ENCODE results near the gene RAMACL. TPM values are rescaled to one million over a fixed set of nuclear protein-coding genes. Genes with fewer than 3 reads are reported as not detected.
"Not testable (repeated sequence)": the region's sequence is repeated elsewhere in the genome, so short reads cannot be mapped to it uniquely, and the experiment has no call there.

Gene RAMACL
- total RNA-seq, 1 donor from 2014 or later, result 1.4 TPM

GRCh38 chr6:166596776-166597507 is 10.5 kb upstream of the RAMACL start:
- DNase-seq (ENCODE audit: low read depth, low spot score), result no peak

- no peak for DNase-seq (ENCODE audit: low read depth, low spot score)
These were observed 9.5 kb upstream of the RAMACL start for GRCh38 chr6:166595949-166596348.

GRCh38 chr6:166595061-166595780 is 8.7 kb upstream of the RAMACL start:
- DNase-seq (ENCODE audit: low read depth, low spot score), result no peak

DNA sequence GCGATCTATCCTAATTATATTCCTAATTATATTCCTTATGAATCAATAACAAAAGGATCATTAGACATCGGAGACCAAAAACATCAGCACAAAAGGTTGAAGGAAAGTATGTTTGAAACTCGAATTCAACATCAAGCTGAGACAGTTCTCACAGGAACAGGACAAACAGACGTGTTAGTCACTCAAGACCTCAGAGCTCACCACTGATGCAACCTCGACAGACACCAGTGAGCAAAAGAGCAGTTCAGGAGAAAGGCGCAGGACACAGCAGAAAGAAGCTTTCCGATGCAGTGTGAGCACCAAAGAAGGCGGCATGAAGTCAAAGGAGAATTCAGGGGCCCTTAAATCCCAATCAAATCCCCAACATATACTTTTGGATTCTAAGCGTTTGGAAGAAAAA is 6.3 kb upstream of the RAMACL start:
- DNase-seq (ENCODE audit: low read depth, low spot score), result no peak

GRCh38 chr6:166591961-166592520 is 5.6 kb upstream of the RAMACL start:
- no peak for DNase-seq (ENCODE audit: low read depth, low spot score)

- DNase-seq (ENCODE audit: low read depth, low spot score), result no peak
These were observed 4.5 kb upstream of the RAMACL start for GRCh38 chr6:166591026-166591425.

GRCh38 chr6:166589786-166590574 is 3.5 kb upstream of the RAMACL start:
- DNase-seq (ENCODE audit: low read depth, low spot score), result no peak

DNA sequence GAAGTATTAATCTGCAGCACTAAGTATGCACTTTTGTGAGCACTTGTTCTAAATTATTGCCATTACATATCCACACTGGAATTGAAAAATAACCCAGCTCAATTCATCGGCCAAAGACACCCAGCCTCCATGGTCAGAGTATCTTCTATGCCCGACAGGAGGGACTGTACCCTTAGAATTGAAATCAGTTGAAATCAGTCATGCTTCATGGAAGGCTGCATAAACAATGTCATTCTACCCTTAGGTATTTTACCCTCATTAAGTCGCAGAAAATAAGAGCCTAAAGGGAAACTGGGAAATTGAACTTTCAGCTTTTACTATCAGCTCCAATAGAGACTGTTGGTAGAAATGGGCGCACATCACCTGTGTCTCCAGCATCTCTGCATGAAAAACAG is 2.9 kb upstream of the RAMACL start:
- DNase-seq (ENCODE audit: low read depth, low spot score), result no peak

DNA sequence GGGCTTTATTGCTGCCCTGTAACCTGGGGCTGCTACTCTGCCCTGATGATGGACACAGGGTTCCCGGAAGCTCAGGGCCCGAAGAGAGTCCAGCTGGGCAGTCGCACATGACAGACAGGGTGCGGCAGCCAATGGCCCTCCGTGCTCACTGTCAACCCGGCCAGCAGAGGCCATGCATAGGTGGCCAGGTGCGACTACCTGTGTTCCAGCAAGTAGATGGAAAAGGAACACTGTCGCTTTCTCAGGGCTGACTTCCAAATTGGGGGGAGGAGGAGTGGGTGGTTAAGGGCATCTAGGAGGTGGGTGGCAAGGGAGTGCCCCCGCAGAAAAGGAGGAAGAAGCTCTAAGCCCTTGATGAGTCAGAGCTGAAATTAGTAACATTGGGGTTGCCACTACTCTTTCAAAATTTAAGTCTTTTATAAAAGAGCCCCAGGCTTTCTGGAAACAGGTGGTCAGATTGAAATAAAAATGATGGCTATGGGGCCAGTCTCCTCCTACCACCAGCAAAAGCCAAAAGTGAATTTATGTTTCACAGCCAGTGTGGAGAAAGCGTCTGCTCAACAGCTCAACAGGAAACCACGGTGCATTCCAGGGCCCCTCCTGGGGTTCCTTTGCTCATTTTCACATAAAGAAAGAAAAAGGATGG is 2.3 kb upstream of the RAMACL start:
- DNase-seq (ENCODE audit: low read depth, low spot score), result peak; percentile 20

GRCh38 chr6:166587631-166588413 is 1.3 kb upstream of the RAMACL start:
- no peak for DNase-seq (ENCODE audit: low read depth, low spot score)

DNA sequence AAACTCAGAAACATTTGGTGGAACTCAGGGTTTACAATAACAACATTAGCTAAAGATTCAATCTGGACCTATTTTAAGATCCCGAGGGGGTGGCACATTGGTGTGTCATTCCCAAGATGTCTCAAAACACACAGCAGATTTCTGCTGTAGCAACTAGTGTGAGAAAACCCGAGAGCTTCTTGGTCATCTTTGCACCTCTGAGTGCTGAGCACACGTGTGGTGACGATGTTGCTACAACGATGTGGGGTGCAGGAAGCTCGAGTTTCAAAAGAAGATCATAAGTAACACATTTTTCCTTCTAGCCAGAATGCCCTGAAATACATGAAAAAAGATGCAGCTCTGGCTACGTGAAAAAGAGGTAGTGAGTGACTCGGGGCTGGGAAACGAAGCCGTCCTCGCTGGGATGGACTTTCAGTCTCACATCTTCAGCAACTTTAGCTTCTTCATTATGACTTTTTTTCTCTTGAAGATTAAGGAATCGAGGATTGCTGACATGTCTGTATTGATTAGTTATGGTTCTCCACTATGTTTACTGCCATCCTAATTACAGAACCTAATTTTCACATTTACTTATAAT is 1.5 kb downstream of the RAMACL start:
- no peak for DNase-seq (ENCODE audit: low read depth, low spot score)

GRCh38 chr6:166584155-166584554 is 2.3 kb downstream of the RAMACL start:
- no peak for DNase-seq (ENCODE audit: low read depth, low spot score)

- DNase-seq (ENCODE audit: low read depth, low spot score), result no peak
These were observed 3.1 kb downstream of the RAMACL start for GRCh38 chr6:166583230-166583965.

GRCh38 chr6:166582258-166582657 is 4.2 kb downstream of the RAMACL start:
- no peak for DNase-seq (ENCODE audit: low read depth, low spot score)

DNA sequence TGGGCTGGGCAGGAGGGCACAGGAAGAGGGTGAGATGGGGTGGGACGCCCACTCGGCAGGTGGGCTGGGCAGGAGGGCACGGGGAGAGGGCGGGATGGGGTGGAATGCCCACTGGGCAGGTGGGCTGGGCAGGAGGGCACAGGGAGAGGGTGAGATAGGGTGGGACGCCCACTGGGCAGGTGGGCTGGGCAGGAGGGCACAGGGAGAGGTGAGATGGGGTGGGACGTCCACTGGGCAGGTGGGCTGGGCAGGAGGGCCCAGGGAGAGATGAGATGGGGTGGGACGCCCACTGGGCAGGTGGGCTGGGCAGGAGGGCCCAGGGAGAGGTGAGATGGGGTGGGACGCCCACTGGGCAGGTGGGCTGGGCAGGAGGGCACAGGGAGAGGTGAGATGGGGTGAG is 4.7 kb downstream of the RAMACL start:
- not testable (repeated sequence) for DNase-seq (ENCODE audit: low read depth, low spot score)

- no peak for DNase-seq (ENCODE audit: low read depth, low spot score)
These were observed 5.4 kb downstream of the RAMACL start for GRCh38 chr6:166581091-166581511.

DNA sequence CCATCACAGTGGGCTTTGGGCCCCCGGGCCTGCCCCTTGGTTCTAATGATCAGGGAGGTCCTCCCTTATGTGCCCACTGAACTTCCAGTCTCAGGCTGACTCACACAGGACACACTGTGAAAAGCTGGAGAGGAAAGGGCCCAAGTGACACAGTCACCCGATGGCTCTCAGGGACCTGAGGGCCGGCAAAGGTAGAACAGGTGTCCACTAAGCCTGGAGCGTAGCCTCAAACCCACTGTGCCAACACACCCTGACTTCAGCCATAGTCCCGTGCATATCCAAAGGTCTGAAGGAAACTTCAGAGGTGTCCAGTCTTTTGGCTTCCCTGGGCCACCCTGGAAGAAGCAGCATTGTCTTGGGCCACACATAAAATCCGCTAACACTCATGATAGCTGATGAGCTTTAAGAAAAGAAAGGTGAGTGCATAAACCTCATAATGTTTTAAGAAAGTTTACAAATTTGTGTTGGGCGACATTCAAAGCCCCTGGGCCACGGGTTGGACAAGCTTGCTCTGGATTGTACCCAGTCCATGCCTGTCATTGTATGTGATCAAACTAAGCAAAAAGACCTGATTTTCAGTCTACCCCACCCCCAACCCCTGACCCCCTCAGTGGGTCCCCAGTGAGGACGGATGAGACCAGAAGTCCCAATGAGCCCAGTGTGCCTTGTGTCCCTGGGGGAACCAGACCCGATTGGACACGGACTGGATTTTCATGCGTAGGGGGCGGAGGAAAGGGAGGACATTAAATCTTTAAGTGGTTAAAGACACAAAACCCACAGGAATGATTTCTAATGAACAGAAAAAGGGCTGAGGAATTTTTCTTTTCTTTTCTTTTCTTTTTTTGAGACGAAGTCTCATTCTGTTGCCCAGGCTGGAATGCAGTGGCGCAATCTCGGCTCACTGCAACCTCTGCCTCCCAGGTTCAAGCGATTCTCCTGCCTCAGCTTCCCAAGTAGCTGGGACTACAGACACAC is 6.1 kb downstream of the RAMACL start:
- DNase-seq (ENCODE audit: low read depth, low spot score), result no peak

- no peak for DNase-seq (ENCODE audit: low read depth, low spot score)
These were observed 7.1 kb downstream of the RAMACL start for GRCh38 chr6:166579237-166579850.

All from pulmonary artery endothelial cell (primary cell).